ENCODE measurements around the gene RNF151.

DNA sequence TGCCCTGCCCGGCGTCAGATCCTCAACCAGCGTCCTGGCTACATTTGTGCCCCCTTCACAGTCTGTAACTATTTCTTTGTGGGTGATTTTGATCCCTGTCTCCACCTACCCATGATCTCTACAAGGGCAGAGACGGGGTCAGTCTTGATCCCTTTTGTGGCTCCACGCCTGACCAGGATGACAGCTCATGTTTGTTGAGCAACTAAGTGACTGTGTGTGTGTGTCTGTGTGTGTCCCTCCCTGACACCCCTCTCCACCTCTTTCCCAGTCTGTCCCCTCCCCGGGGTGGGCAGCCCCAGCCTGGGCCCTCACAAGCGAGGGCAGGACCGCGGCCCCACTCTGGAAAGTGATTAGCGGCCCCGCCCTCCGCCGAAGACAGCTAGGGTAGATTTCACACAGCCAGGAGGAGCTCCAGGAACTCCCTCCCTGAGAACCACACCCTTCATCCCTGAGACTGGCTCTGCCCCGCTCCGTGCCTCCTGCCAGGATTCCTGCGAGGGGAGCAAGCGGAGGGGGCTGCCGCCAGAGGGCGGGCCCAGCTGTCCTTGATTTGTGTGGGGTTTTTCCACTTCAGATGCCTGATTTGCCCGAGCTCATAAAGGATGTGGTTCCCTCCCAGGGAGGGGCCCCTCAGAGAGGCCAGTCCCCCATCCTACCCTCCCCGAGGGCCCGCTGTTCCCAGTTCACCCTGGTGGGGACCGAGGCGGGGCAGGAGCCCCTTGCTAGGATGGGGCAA lies 43.2 kb upstream of the RNF151 start:
- TF ChIP-seq, protein P1, sequence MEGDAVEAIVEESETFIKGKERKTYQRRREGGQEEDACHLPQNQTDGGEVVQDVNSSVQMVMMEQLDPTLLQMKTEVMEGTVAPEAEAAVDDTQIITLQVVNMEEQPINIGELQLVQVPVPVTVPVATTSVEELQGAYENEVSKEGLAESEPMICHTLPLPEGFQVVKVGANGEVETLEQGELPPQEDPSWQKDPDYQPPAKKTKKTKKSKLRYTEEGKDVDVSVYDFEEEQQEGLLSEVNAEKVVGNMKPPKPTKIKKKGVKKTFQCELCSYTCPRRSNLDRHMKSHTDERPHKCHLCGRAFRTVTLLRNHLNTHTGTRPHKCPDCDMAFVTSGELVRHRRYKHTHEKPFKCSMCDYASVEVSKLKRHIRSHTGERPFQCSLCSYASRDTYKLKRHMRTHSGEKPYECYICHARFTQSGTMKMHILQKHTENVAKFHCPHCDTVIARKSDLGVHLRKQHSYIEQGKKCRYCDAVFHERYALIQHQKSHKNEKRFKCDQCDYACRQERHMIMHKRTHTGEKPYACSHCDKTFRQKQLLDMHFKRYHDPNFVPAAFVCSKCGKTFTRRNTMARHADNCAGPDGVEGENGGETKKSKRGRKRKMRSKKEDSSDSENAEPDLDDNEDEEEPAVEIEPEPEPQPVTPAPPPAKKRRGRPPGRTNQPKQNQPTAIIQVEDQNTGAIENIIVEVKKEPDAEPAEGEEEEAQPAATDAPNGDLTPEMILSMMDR (IDR thresholded peaks at IDR 0.05; ENCODE audit: low read depth, low read length): peak; percentile 12; the same call in 1 of the 2 replicates
- TF ChIP-seq EZH2phosphoT487 (IDR thresholded peaks at IDR 0.05; ENCODE audit: low read depth): no peak

Measured in OCI-LY3 (cell line).